ENCODE measurements around the gene PLXNA2. TPM values are rescaled to one million over a fixed set of nuclear protein-coding genes. Genes with fewer than 3 reads are reported as not detected.

Gene PLXNA2
- total RNA-seq, 4 donors from 2014 or later: 17.2 to 29.7 (median 24.6) TPM

GRCh38 chr1:208113011-208113410 is 131.2 kb downstream of the PLXNA2 start:
- H3K27ac ChIP-seq: no peak overlapping the region
- no peaks in the 10 kb centered on the region for H3K4me1 ChIP-seq
- H3K36me3 ChIP-seq: no peaks in the 10 kb centered on the region
- TF ChIP-seq EP300 (IDR thresholded peaks at IDR 0.05): no peak
- TF ChIP-seq POLR2A (IDR thresholded peaks at IDR 0.05): no peak
- no peak for TF ChIP-seq CTCF (IDR thresholded peaks at IDR 0.05)
- no peak for DNase-seq (ENCODE audit: low spot score in 2 of 2)
- H3K4me3 ChIP-seq: no peak overlapping the region
- H3K9me3 ChIP-seq: no peaks in the 10 kb centered on the region
- H3K27me3 ChIP-seq: no peaks in the 10 kb centered on the region

- Histone ChIP-seq H3K4me1 (no peaks in the 10 kb centered on the region), H3K9me3 (no peaks in the 10 kb centered on the region), H3K27me3 (no peaks in the 10 kb centered on the region), H3K27ac (no peak overlapping the region), H3K4me3 (no peak overlapping the region), H3K36me3 (no peaks in the 10 kb centered on the region)
- no peak for DNase-seq (ENCODE audit: low spot score in 2 of 2)
- WGBS, 2 donors: 69 to 74% methylated on average over 4 of the region's 4 CpGs
- TF ChIP-seq POLR2A (IDR thresholded peaks at IDR 0.05) (no peak), CTCF (IDR thresholded peaks at IDR 0.05) (no peak), EP300 (IDR thresholded peaks at IDR 0.05) (no peak)
These were observed 131.8 kb downstream of the PLXNA2 start for GRCh38 chr1:208112401-208112800.

GRCh38 chr1:208111646-208112190 is 132.5 kb downstream of the PLXNA2 start:
- Histone ChIP-seq H3K4me3 (no peak overlapping the region), H3K27ac (no peak overlapping the region), H3K4me1 (no peaks in the 10 kb centered on the region), H3K9me3 (no peaks in the 10 kb centered on the region), H3K27me3 (no peaks in the 10 kb centered on the region), H3K36me3 (no peaks in the 10 kb centered on the region)
- DNase-seq (ENCODE audit: low spot score in 2 of 2): no peak
- TF ChIP-seq CTCF (IDR thresholded peaks at IDR 0.05): no peak
- no peak for TF ChIP-seq POLR2A (IDR thresholded peaks at IDR 0.05)
- TF ChIP-seq EP300 (IDR thresholded peaks at IDR 0.05): no peak
- 67 to 73% methylated on average over 4 of the region's 4 CpGs for WGBS, 2 donors

GRCh38 chr1:208110296-208110695 is 133.9 kb downstream of the PLXNA2 start:
- Histone ChIP-seq H3K4me3 (no peak overlapping the region), H3K4me1 (peaks cover 0 to 9% (median 0%) of the 10 kb centered on the region in 4 donors), H3K27me3 (no peaks in the 10 kb centered on the region), H3K9me3 (no peaks in the 10 kb centered on the region), H3K27ac (no peak overlapping the region), H3K36me3 (no peaks in the 10 kb centered on the region)
- 85 to 96% methylated on average over 4 of the region's 4 CpGs for WGBS, 2 donors
- no peak for DNase-seq (ENCODE audit: low spot score in 2 of 2)
- no peak for TF ChIP-seq POLR2A (IDR thresholded peaks at IDR 0.05)
- TF ChIP-seq EP300 (IDR thresholded peaks at IDR 0.05): no peak
- no peak for TF ChIP-seq CTCF (IDR thresholded peaks at IDR 0.05)

- Histone ChIP-seq H3K27me3 (no peaks in the 10 kb centered on the region), H3K4me3 (no peak overlapping the region), H3K36me3 (no peaks in the 10 kb centered on the region), H3K4me1 (peaks cover 0 to 9% (median 0%) of the 10 kb centered on the region in 4 donors), H3K9me3 (no peaks in the 10 kb centered on the region), H3K27ac (no peak overlapping the region)
- TF ChIP-seq POLR2A (IDR thresholded peaks at IDR 0.05): no peak
- no peak for TF ChIP-seq CTCF (IDR thresholded peaks at IDR 0.05)
- no peak for TF ChIP-seq EP300 (IDR thresholded peaks at IDR 0.05)
- no peak for DNase-seq (ENCODE audit: low spot score in 2 of 2)
- 90 to 97% methylated on average over 5 of the region's 5 CpGs for WGBS, 2 donors
These were observed 135.4 kb downstream of the PLXNA2 start for GRCh38 chr1:208108646-208109330.
